GM19240 (cell line): ENCODE data around the gene ZC3H7B.
A peak's percentile ranks its signal among the peaks of the same experiment; 100 is the strongest.
"Not testable (repeated sequence)": the region's sequence is repeated elsewhere in the genome, so short reads cannot be mapped to it uniquely, and the experiment has no call there.

ENCODE experiments used
- DNase-seq: peaks from one replicate; pipeline ENCODE4 v3.0.0; 2011; ENCODE audit warnings: low spot score; ENCODE audit not compliant: insufficient read length

The ZC3H7B gene

DNA sequence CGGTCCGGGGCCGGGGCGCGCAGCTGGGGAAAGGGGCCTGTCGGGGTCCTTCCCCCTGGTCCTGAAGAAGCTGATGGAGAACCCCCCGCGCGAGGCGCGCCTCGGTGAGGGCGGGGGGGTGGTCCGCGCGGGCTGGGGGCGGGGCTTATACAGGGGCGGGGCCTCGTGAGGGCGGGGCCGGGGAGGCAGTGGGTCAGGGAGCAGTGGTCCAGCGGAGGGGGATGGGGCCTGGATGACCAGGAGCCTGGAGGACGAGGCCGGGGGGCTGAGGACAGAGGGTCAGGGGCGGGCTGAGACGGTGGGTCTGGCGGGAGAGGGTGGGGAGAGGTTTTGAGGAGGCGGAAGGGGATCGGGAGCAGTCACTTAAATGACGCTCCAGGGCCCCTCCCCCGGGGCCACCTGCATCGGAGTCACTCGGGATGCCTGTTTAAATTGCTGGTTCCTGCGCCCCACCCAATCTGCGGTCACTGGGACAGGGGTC lies 80.8 kb downstream of the ZC3H7B start:
- DNase-seq = peak; percentile 68

DNA sequence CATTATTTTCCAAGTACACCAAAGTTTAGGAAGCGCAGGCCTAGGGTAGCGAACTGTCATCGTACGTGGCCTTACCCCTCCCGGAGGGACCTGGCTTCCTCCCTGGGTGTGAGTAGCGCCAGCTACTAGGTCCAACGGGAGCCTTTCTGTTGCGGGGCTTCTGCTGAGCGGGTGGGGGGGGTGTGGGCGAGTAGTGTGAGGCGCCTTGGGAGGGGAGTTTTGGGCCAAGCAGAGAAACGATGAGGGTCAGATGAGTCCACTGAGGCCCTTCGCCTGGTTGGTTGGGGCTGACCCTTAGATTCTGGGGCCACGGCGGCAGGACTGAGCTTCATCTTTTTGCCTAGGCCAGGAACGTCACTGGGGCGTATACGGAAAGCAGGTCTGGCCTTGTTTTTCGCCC lies 81.3 kb downstream of the ZC3H7B start:
- no peak for DNase-seq

DNA sequence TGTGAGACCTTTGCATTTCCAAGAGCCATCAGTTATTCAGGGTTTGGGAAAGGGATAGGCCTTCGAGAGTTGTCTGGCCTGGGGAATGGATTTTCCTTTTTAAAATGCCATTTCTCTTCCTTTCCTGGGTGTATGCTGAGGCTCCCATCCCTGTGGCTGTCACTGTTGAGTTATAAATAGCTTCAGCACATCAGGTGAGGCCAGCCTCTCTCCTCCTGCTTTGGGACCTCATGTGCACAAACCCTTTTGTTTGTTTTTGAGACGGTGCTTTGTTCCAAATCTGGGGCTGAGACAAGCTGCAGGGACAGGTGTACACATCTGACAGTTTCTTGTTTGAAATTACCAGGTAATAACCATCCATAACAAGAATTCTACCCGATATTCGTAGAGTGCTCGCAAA lies 81.8 kb downstream of the ZC3H7B start:
- DNase-seq = no peak

DNA sequence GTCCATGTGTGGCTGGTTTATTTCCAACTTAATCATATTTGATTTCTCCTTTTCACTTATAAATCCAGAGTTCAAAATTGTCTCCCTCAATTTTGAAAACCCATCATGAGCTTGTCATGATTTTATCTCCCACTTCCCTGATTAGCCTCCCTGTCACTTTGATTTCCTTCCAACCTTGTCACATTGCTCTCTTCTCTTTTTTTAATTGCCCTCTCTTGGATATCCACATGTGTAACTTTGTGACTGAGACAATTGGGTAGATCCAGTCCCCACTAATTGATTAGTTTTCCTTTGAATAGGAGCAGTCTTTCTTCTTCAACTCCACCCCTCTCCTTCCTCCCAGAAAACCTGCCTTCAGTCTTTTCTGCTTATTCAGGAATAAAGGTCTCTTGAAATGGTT lies 82.8 kb downstream of the ZC3H7B start:
- no peak for DNase-seq

DNA sequence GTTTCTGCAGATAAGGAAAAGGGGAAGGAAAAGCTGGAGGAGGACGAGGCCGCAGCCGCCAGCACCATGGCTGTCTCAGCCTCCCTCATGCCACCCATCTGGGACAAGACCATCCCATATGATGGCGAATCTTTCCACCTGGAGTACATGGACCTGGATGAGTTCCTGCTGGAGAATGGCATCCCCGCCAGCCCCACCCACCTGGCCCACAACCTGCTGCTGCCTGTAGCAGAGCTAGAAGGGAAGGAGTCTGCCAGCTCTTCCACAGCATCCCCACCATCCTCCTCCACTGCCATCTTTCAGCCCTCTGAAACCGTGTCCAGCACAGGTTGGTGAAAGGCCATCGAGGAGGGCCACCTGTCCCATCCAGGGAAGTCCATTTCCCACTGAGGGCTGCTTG lies 86.0 kb downstream of the ZC3H7B start:
- DNase-seq = no peak

DNA sequence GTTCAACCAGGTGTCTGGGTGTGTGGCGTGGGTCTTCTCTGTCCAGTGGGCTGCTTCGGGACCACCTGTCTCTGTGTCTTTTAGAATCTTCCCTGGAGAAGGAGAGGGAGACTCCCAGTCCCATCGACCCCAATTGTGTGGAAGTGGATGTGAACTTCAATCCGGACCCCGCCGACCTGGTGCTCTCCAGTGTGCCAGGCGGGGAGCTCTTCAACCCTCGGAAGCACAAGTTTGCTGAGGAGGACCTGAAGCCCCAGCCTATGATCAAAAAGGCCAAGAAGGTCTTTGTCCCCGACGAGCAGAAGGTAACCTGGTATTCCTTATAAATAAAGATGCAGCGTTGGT lies 92.7 kb downstream of the ZC3H7B start:
- no peak for DNase-seq

DNA sequence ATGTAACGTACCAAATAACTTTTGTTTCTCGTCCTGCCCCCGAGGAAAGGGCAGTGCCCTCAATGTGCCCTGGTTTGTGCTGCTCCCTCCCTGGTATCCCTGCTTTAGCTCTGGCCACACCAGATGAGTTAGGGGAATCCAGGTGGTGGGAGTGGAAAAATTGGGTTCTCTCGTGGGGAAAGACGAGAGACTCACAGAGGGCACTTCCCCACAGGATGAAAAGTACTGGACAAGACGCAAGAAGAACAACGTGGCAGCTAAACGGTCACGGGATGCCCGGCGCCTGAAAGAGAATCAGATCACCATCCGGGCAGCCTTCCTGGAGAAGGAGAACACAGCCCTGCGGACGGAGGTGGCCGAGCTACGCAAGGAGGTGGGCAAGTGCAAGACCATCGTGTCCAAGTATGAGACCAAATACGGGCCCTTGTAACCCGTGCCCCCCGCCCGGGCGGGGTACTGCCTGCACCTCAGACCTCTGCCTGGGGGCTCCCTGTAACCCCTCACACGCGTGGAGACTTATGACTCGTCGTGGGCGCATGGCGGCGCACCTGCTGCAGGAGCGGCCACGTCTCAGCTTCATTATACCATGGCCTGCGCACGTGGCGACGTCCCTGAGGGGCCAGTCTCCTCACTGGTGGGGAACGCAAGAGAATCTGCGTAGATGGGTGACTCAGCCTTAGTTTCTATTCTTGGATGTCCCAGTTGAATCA lies 94.4 kb downstream of the ZC3H7B start:
- DNase-seq = no peak

DNA sequence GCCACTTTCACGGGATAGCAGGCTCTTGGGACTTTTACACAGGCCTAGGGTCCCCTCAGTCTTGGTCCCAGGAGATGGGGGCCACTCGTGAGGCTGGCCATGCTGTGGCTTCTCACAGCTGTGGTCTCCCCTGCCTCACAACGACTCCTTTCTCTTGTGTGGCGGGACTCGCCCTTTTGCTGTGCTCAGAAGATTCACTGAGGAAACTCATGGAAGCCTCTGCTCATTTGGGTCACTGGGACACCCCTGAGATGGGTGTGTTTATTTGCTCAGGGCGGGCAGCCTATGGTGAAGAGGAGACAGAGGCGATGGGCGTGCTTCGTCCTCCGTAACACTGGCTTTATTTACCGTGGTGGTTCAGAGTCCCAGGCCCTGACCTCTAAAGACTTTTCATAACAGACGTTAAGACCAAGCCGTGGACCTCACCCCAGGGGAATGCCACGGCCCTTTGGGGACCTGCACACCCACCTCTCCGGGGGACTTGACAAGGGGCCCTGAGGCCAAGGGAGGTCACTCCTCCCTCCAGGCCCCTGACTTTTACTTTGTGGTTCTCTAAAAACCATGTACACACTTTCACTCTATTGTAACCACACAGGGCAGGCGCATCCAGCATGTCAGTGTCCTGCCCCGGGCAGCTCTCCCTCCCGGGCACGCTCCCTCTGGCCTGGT lies 96.0 kb downstream of the ZC3H7B start:
- DNase-seq = no peak

DNA sequence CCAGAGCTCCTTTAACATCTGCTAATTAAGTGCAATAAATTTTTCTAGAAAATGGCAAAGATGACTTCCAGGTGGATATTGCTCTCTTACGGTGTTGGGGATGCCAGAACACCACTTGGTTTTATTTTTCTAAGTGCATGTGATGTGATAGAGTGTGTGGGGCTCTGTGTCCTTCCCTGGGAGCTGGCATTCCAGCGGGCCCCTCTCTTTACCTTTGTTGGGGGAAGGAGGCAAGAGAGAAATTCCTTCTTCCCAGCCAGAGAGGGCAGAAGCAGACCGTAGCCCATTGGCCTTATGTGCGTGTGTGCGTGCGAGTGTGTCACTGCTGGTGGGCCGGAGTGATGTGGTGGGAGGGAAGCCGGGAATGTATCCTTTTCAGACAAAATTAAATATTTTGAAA lies 97.6 kb downstream of the ZC3H7B start:
- no peak for DNase-seq

DNA sequence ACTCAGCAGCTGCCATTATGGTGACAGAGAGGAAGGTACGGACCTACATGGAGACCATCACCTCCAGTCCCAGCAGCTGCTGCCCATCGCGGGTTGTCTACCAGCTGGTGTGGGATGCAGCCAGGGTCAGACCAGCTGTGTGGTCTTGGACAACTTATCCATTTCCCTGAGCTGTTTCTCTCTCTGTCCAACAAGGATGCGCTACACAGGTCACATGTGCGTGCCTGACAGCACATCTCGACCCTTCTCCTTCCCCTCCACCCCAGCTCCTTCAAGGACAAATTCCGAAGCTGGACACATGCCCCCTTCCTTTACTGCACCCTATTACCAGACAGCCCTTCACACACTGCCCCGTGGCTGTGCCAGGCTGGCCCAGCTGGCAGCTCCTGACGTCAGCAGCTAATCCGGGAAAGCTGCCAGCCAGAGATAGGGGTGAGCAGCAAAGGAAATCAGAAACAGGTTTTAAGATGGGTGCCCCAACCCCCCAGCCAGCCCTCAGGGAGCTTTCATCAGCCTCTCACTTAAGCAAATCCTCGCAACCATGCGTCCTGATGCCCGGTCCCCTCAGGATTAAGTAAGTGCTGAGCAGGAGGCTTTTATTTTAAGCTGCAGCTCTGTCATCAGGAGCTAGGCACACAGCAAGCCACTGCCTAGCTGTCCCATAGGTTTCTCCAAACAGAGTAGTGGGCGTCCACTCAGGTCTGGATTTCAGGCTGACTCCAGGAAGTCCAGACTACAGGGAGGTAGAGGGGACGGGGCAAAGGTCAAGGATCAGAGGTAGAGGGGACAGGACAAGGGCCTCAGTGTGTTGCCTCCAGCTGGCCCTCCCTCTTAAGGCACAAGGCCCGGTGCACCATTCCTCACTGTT lies 100.7 kb downstream of the ZC3H7B start:
- DNase-seq = no peak

DNA sequence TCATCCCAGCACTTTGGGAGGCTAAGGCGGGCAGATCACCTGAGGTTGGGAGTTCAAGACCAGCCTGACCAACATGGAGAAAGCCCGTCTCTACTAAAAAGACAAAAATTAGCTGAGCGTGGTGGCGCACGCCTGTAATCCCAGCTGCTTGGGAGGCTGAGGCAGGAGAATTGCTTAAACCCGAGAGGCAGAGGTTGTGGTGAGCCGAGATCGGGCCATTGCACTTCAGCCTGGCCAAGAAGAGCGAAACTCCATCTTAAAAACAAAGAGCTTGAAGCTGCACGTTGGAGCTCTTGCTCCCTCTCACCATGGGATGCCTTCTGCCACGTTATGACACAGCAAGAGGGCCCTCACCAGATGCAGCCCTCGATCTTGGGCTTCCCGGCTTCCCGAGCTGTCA lies 101.5 kb downstream of the ZC3H7B start:
- DNase-seq = not testable (repeated sequence)

DNA sequence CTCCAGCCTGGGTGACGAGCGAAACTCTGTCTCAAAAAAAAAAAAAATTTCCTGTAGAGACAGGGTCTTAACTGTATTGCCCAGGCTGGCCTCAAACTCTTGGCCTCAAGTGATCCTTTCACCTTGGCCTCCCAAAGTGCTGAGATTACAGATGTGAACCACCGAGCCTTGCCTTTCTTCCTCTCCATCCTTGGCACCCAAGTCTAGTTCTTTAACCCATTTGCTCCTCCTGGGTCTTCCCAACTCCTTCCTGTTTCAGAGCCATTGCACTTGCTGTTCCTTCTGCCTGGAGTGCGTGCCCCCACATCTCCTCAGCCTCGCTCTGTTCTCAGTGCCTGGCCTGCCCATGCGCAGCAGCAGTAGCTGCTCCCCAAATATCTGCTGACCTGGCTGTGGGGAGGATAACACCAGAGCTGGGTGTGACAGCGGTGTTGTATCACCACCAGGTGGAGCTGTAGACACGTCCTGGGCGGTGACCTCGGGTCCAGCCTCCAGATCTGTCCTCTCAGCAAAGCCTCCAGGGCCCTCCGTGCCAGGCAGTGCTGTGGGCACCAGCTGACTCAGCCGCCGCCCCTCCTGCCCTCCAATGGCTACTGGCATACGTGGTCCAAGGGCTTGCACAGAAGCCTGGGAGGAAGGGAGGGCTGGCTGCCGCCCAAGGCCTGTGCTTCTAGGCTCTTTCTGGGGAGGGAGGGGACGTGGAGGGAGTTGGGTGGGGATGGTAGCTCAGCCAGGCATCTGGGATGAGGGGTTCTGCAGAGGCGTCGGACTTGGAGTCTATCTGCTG lies 102.4 kb downstream of the ZC3H7B start:
- DNase-seq = peak; percentile 98

DNA sequence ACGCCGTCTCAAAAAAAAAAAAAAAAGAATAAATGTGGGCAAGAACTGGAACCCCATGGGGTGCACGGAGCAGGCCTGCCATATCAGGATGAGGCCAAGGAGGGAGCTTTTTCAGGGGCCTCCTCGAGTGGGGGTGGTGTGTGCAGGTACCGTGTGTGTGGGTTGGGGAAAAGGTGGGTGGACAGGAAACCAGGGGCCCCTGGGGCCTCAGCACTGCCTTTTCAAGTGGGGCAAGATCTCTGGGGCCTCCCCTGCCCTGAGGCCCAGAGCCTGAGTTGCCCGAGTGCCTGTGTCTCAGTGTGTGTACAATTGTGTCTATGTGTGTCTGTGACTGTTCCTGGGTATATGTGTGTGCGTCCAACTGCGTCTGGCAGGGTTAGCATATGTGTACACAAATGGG lies 104.3 kb downstream of the ZC3H7B start:
- DNase-seq = peak; percentile 32

DNA sequence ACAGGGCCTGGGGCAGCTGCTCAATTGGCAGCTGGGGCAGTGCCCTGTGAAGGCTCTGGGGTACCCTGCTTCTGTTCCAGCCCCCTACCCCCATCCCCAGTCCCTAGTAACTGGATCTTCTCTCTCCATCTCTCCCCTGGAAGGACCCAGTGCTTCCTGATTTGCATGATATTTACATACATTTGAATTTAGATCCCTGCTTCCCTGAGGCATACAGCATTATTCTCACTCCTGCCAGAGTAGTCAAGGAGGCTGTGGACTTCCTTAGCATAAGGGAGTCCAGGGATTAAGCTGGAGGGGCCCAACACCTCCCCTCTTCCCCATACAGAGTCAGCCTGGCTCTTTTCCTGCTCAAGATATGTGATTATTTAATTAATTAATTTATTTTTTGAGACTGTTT lies 105.1 kb downstream of the ZC3H7B start:
- no peak for DNase-seq

DNA sequence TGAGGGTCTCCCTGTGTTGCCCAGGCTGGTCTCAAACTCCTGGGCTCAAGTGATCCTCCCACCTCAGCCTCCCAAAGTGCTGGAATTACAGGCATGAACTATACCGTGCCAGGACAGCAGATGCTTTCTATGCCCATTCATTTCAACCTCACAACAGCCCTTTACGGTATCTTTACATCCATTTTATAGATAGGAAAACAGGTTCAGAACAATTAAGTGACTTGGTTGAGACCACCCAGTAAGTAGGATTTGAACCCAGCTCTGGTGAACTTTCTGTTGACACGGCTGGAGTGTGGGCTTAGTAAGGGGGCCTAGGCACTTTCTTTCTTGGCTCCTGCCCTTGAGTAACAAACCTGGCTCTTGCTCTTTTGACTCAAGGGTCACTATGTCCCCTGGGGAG lies 106.1 kb downstream of the ZC3H7B start:
- no peak for DNase-seq

DNA sequence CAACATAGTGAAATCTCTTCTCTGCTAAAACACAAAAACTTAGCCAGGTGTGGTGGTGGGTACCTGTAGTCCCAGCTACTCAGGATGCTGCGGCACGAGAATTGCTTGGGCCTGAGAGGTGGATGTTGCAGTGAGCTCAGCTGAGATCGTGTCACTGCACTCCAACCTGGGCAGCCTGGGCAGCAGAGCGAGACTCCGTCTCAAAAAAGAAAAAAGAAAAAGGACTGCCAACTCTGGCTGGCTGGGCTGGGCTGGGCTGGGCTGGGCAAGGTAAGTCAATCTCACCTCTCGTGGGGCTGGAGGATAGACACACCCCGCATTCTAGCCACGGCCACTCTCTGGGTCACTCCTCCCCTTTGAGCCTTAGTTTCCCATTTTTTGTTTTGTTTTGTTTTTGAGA lies 107.3 kb downstream of the ZC3H7B start:
- no peak for DNase-seq
